MM.1S (cell line): ENCODE measurements around the gene ATL1.

Experiments used
- DNase-seq: peaks from one replicate; pipeline ENCODE4 v3.0.0-alpha.2; 2015
- H2AFZ ChIP-seq: fragments of 300-600 bp; sonication (generic); 2 replicates; pipeline ENCODE4 v1.6.0; 2016; ENCODE audit warnings: antibody characterized with exemption, low read length
- H3F3A ChIP-seq: fragments of 300-600 bp; sonication (generic); 2 replicates; pipeline ENCODE4 v1.6.1; 2016; ENCODE audit warnings: mild to moderate bottlenecking, antibody characterized with exemption, low read length, moderate library complexity, mixed read lengths; ENCODE audit not compliant: insufficient read depth
- H3K27ac ChIP-seq: fragments of 300-600 bp; sonication (generic); 2 replicates; pipeline ENCODE4 v1.5.1; 2016; ENCODE audit warnings: mild to moderate bottlenecking, low read length
- H3K27me3 ChIP-seq: fragments of 300-600 bp; sonication (generic); replicated peaks from 2 replicates; pipeline ENCODE4 v1.6.0; 2016; ENCODE audit warnings: low read length; ENCODE audit not compliant: insufficient read depth
- H3K36me3 ChIP-seq: fragments of 300-600 bp; sonication (generic); replicated peaks from 2 replicates; pipeline ENCODE4 v1.6.1; 2016; ENCODE audit warnings: mild to moderate bottlenecking, low read length, mixed read lengths; ENCODE audit not compliant: insufficient read depth
- H3K4me1 ChIP-seq: fragments of 300-600 bp; sonication (generic); 2 replicates; pipeline ENCODE4 v1.6.1; 2016; ENCODE audit warnings: low read length, mixed read lengths
- H3K4me2 ChIP-seq: fragments of 300-600 bp; sonication (generic); 2 replicates; pipeline ENCODE4 v1.6.0; 2016; ENCODE audit warnings: low read depth, low read length
- H3K4me3 ChIP-seq: fragments of 300-600 bp; sonication (generic); 2 replicates; pipeline ENCODE4 v1.5.1; 2016; ENCODE audit warnings: low read length, mixed read lengths
- H3K79me2 ChIP-seq: fragments of 300-600 bp; sonication (generic); 2 replicates; pipeline ENCODE4 v1.6.1; 2016; ENCODE audit warnings: mixed run types, low read length, mixed read lengths
- H3K9ac ChIP-seq: fragments of 300-600 bp; sonication (generic); 2 replicates; pipeline ENCODE4 v1.6.1; 2016; ENCODE audit warnings: low read length, mixed read lengths
- H3K9me2 ChIP-seq: fragments of 300-600 bp; sonication (generic); replicated peaks from 2 replicates; pipeline ENCODE4 v1.6.1; 2016; ENCODE audit warnings: mild to moderate bottlenecking, low read length, mixed read lengths; ENCODE audit not compliant: insufficient read depth
- H3K9me3 ChIP-seq: fragments of 300-600 bp; sonication (generic); replicated peaks from 2 replicates; pipeline ENCODE4 v1.6.1; 2016; ENCODE audit warnings: mild to moderate bottlenecking, low read length, mixed read lengths; ENCODE audit not compliant: insufficient read depth
- H4K20me1 ChIP-seq: fragments of 300-600 bp; sonication (generic); 2 replicates; pipeline ENCODE4 v1.6.1; 2016; ENCODE audit warnings: mild to moderate bottlenecking, low read length, moderate library complexity, mixed read lengths; ENCODE audit not compliant: insufficient read depth
- EZH2 ChIP-seq: fragments of 300-600 bp; sonication (generic); optimal IDR thresholded peaks from 2 replicates; pipeline ENCODE3; 2017; ENCODE audit warnings: low read depth, mild to moderate bottlenecking, antibody characterized with exemption, low read length, mixed read lengths
- EZH2phosphoT487 ChIP-seq: fragments of 300-600 bp; sonication (generic); IDR thresholded peaks from 2 replicates; pipeline ENCODE4 v1.6.1; 2018; ENCODE audit warnings: antibody characterized with exemption, low read length
- TF ChIP-seq, protein P1 (sequence below): fragments of 300-600 bp; sonication (generic); IDR thresholded peaks from 2 replicates; pipeline ENCODE4 v1.5.1; 2016; ENCODE audit warnings: antibody characterized with exemption, low read length, mixed read lengths

Gene ATL1

DNA sequence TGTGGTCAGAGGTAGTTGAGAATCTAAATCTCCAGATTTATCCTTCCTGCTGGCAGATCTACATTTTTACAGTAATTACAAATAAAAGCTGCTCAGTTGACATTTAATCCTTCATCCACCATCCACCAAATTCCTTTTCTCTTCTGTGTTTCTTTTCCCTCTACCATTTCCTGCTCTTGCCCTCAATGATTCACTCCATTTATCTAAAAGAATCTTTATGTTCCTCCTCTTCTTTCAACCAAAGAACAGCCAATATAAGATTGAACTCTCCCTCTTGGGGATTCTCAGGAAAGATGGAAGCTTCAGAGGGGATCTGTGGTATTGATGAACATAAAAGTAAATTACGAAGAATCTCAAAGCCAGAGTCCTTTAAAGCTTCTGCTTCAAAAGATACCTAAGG, 31.9 kb upstream of the ATL1 start:
- Histone ChIP-seq H3K4me1 (no peaks in the 10 kb centered on the region), H3F3A (peaks cover 4% of the 10 kb centered on the region; the same call in 1 of the 2 replicates), H3K27me3 (no peaks in the 10 kb centered on the region), H3K9me3 (no peaks in the 10 kb centered on the region), H4K20me1 (no peaks in the 10 kb centered on the region; the same call in 1 of the 2 replicates), H3K4me3 (no peak overlapping the region), H3K27ac (no peak overlapping the region), H3K4me2 (no peak overlapping the region), H3K9me2 (no peaks in the 10 kb centered on the region), H3K36me3 (no peaks in the 10 kb centered on the region), H2AFZ (no peak overlapping the region), H3K79me2 (peaks cover 80% of the 10 kb centered on the region), H3K9ac (no peak overlapping the region)
- TF ChIP-seq EZH2phosphoT487 (no peak), EZH2 (no peak)
- TF ChIP-seq, protein P1, sequence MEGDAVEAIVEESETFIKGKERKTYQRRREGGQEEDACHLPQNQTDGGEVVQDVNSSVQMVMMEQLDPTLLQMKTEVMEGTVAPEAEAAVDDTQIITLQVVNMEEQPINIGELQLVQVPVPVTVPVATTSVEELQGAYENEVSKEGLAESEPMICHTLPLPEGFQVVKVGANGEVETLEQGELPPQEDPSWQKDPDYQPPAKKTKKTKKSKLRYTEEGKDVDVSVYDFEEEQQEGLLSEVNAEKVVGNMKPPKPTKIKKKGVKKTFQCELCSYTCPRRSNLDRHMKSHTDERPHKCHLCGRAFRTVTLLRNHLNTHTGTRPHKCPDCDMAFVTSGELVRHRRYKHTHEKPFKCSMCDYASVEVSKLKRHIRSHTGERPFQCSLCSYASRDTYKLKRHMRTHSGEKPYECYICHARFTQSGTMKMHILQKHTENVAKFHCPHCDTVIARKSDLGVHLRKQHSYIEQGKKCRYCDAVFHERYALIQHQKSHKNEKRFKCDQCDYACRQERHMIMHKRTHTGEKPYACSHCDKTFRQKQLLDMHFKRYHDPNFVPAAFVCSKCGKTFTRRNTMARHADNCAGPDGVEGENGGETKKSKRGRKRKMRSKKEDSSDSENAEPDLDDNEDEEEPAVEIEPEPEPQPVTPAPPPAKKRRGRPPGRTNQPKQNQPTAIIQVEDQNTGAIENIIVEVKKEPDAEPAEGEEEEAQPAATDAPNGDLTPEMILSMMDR: no peak
- DNase-seq: no peak

- H3K9ac ChIP-seq: no peak overlapping the region
- no peak overlapping the region for H3K27ac ChIP-seq
- H3K4me2 ChIP-seq: no peak overlapping the region
- no peak overlapping the region for H3K4me3 ChIP-seq
- TF ChIP-seq EZH2: no peak
- no peak for TF ChIP-seq EZH2phosphoT487
- TF ChIP-seq, protein P1: no peak
- H3K36me3 ChIP-seq: no peaks in the 10 kb centered on the region
- H3K9me2 ChIP-seq: no peaks in the 10 kb centered on the region
- H3K79me2 ChIP-seq: peaks cover 66% of the 10 kb centered on the region
- H3K27me3 ChIP-seq: no peaks in the 10 kb centered on the region
- no peak for DNase-seq
- peaks cover 10% of the 10 kb centered on the region; the same call in 1 of the 2 replicates for H3F3A ChIP-seq
- H4K20me1 ChIP-seq: no peaks in the 10 kb centered on the region; the same call in 1 of the 2 replicates
- no peaks in the 10 kb centered on the region for H3K9me3 ChIP-seq
- no peak overlapping the region for H2AFZ ChIP-seq
- H3K4me1 ChIP-seq: 0 out of 2 replicates have a peak, but pooled peaks cover 4% of the 10 kb centered on the region
Observed at GRCh38 chr14:50529288-50530179, 30.4 kb upstream of the ATL1 start.

- Histone ChIP-seq H3K4me2 (no peak overlapping the region), H2AFZ (no peak overlapping the region), H3K4me1 (0 out of 2 replicates have a peak, but pooled peaks cover 4% of the 10 kb centered on the region), H3K27ac (no peak overlapping the region), H3K9me2 (no peaks in the 10 kb centered on the region), H3K79me2 (peaks cover 60% of the 10 kb centered on the region), H4K20me1 (no peaks in the 10 kb centered on the region; the same call in 1 of the 2 replicates), H3K9ac (no peak overlapping the region), H3K36me3 (no peaks in the 10 kb centered on the region), H3F3A (peaks cover 10% of the 10 kb centered on the region; the same call in 1 of the 2 replicates), H3K27me3 (no peaks in the 10 kb centered on the region), H3K9me3 (no peaks in the 10 kb centered on the region), H3K4me3 (no peak overlapping the region)
- DNase-seq: no peak
- no peak for TF ChIP-seq EZH2
- TF ChIP-seq, protein P1: no peak
- no peak for TF ChIP-seq EZH2phosphoT487
Observed at GRCh38 chr14:50530358-50530757, 29.6 kb upstream of the ATL1 start.
